ENCODE measurements around the gene LHX6. TPM values are rescaled to one million over a fixed set of nuclear protein-coding genes. Genes with fewer than 3 reads are reported as not detected.

The LHX6 gene
- total and polyA plus RNA-seq, 2 donors from 2014 or later: 0.82 to 4.9 TPM

GRCh38 chr9:122192914-122193525 lies 35.7 kb downstream of the LHX6 start:
- no peak overlapping the region for H3K9ac ChIP-seq (ENCODE audit: low read length in 3 of 3)
- H3K36me3 ChIP-seq (ENCODE audit: control insufficient read depth in 2 of 3, insufficient read depth in 3 of 3, low read length in 3 of 3): no peaks in the 10 kb centered on the region
- peaks cover 0 to 3% (median 0%) of the 10 kb centered on the region in 3 donors for H3K4me1 ChIP-seq (ENCODE audit: control insufficient read depth in 2 of 3, insufficient read depth in 2 of 3, low read depth in 1 of 3, low read length in 3 of 3)
- no peaks in the 10 kb centered on the region for H3K27me3 ChIP-seq (ENCODE audit: control insufficient read depth, insufficient read depth, low read length)
- DNase-seq: no peak
- TF ChIP-seq CTCF (IDR thresholded peaks at IDR 0.05; ENCODE audit: borderline replicate concordance, extremely low read depth, insufficient read depth): no peak
- no peak for FAIRE-seq
- no peak overlapping the region for H3K4me3 ChIP-seq (ENCODE audit: low read length in 3 of 3)
- H3K9me3 ChIP-seq (ENCODE audit: control insufficient read depth in 2 of 3, insufficient read depth in 1 of 3, low read length in 3 of 3): no peaks in the 10 kb centered on the region
- intact Hi-C loops (cut with DNase I): no loop called here
- no peak overlapping the region for H3K27ac ChIP-seq (ENCODE audit: low read depth in 2 of 2, low read length in 2 of 2)

DNA sequence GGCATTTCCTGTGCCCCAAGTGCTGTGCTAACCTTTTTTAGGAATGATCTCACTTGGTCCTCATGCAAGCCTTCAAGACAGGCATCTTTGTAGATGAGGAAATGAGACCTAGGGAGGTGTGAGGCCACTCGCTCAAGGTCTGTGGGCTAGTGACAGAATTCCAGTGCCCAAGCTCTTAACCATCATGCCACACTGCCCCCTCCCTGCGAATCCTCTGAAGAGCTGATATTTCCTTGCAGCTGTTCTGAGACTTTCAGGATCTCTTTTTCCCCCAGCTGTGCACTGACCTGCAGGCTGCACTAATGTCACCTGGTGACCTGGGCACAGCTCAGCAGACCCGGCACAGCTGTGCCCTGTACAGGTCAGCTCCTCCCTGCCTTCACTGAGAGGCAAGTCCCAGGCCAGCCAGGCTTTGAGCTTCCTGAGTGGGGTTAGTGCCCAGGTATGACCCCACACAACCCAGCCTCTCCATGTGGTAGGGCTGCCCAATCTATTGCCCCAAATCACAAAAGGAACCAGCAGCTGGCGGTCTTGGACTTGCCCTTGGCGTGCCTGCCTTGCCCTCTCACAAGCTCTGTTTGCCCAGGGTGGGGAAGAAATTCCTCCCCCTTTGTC lies 36.4 kb downstream of the LHX6 start:
- intact Hi-C loops (cut with DNase I): no loop called here
- Histone ChIP-seq H3K27ac (ENCODE audit: low read depth in 2 of 2, low read length in 2 of 2) (no peak overlapping the region), H3K27me3 (ENCODE audit: control insufficient read depth, insufficient read depth, low read length) (no peaks in the 10 kb centered on the region), H3K36me3 (ENCODE audit: control insufficient read depth in 2 of 3, insufficient read depth in 3 of 3, low read length in 3 of 3) (no peaks in the 10 kb centered on the region), H3K4me1 (ENCODE audit: control insufficient read depth in 2 of 3, insufficient read depth in 2 of 3, low read depth in 1 of 3, low read length in 3 of 3) (no peaks in the 10 kb centered on the region), H3K9ac (ENCODE audit: low read length in 3 of 3) (no peak overlapping the region), H3K4me3 (ENCODE audit: low read length in 3 of 3) (no peak overlapping the region), H3K9me3 (ENCODE audit: control insufficient read depth in 2 of 3, insufficient read depth in 1 of 3, low read length in 3 of 3) (no peaks in the 10 kb centered on the region)
- no peak for TF ChIP-seq CTCF (IDR thresholded peaks at IDR 0.05; ENCODE audit: borderline replicate concordance, extremely low read depth, insufficient read depth)
- no peak for DNase-seq
- no peak for FAIRE-seq

- intact Hi-C loops (cut with DNase I): no loop called here
- no peak overlapping the region for H3K4me3 ChIP-seq (ENCODE audit: low read length in 3 of 3)
- H3K36me3 ChIP-seq (ENCODE audit: control insufficient read depth in 2 of 3, insufficient read depth in 3 of 3, low read length in 3 of 3): no peaks in the 10 kb centered on the region
- TF ChIP-seq CTCF (IDR thresholded peaks at IDR 0.05; ENCODE audit: borderline replicate concordance, extremely low read depth, insufficient read depth): no peak
- H3K27ac ChIP-seq (ENCODE audit: low read depth in 2 of 2, low read length in 2 of 2): no peak overlapping the region
- H3K9me3 ChIP-seq (ENCODE audit: control insufficient read depth in 2 of 3, insufficient read depth in 1 of 3, low read length in 3 of 3): no peaks in the 10 kb centered on the region
- no peaks in the 10 kb centered on the region for H3K4me1 ChIP-seq (ENCODE audit: control insufficient read depth in 2 of 3, insufficient read depth in 2 of 3, low read depth in 1 of 3, low read length in 3 of 3)
- H3K27me3 ChIP-seq (ENCODE audit: control insufficient read depth, insufficient read depth, low read length): no peaks in the 10 kb centered on the region
- H3K9ac ChIP-seq (ENCODE audit: low read length in 3 of 3): no peak overlapping the region
- no peak for FAIRE-seq
- DNase-seq: peak in 4 of 5 donors; percentile 59 to 64 (median 60)
Measured at GRCh38 chr9:122191584-122191983, 37.2 kb downstream of the LHX6 start.

Data from kidney (tissue), 14 donors.